K562 (cell line): ENCODE results near the gene SLC35E2B.
"Not testable (repeated sequence)": the region's sequence is repeated elsewhere in the genome, so short reads cannot be mapped to it uniquely, and the experiment has no call there.

Source experiments
- CTCF ChIP-seq, 3 experiments: IDR thresholded peaks in 2 of 3; conservative IDR thresholded peaks in 1 of 3; 2 replicates each; pipeline ENCODE4 v1.5.1; 2011 to 2012; ENCODE audit warnings: low read length in 3 of 3, mild to moderate bottlenecking in 3 of 3, control low read depth in 2 of 3, improper control_type of control experiment in 1 of 3, inconsistent platforms in 1 of 3, low read depth in 1 of 3, mixed read lengths in 1 of 3, moderate library complexity in 1 of 3; ENCODE audit not compliant: insufficient read depth in 2 of 3
- E2F5 ChIP-seq: sonication (generic); formaldehyde crosslinking; IDR thresholded peaks from 2 replicates; pipeline ENCODE4 v1.8.0; 2022; ENCODE audit warnings: mild to moderate bottlenecking, missing genetic modification reagents
- ETV6 ChIP-seq, 3 experiments: fragments of 150-350 bp in 1 of 3; sonication (generic) in 1 of 3; formaldehyde crosslinking in 1 of 3; IDR thresholded peaks; 2 replicates each; pipeline versions ENCODE4 v1.6.1 to v1.8.0; 2014 to 2022; ENCODE audit warnings: borderline replicate concordance in 2 of 3, low read depth in 2 of 3, antibody characterized with exemption in 1 of 3, low read length in 1 of 3, mild to moderate bottlenecking in 1 of 3, missing genetic modification reagents in 1 of 3
- NR1H2 ChIP-seq: sonication (generic); formaldehyde crosslinking; IDR thresholded peaks from 2 replicates; pipeline ENCODE4 v1.4.0; 2020; ENCODE audit warnings: mild to moderate bottlenecking, missing genetic modification reagents
- SP1 ChIP-seq: sonication (generic); formaldehyde crosslinking; IDR thresholded peaks from 2 replicates; pipeline ENCODE4 v1.8.1; 2022; ENCODE audit warnings: mild to moderate bottlenecking, missing genetic modification reagents
- ZZZ3 ChIP-seq: fragments of 450-650 bp; IDR thresholded peaks from 2 replicates; pipeline ENCODE4 v1.6.1; 2016; ENCODE audit warnings: antibody characterized with exemption, mild to moderate bottlenecking, moderate library complexity

- TF ChIP-seq SP1 (CRISPR knock-in tag); CTCF (IDR thresholded peaks at IDR 0.05 in 2 of 3, conservative IDR thresholded peaks at IDR 0.05 in 1 of 3; ENCODE audit: insufficient read depth in 2 of 3, low read depth in 1 of 3, low read length in 3 of 3); NR1H2 (CRISPR knock-in tag); ZZZ3; ETV6 (IDR thresholded peaks at IDR 0.05; ENCODE audit: borderline replicate concordance in 1 of 2, low read depth in 2 of 2, low read length in 1 of 2); ETV6 (CRISPR knock-in tag; IDR thresholded peaks at IDR 0.05; ENCODE audit: borderline replicate concordance); E2F5 (CRISPR knock-in tag): not testable (repeated sequence)
These were observed 28.3 kb downstream of the SLC35E2B start for GRCh38 chr1:1664318-1664717.
